Testis (tissue), 2 donors: ENCODE results near the gene RCOR3.
"Not testable (repeated sequence)": the region's sequence is repeated elsewhere in the genome, so short reads cannot be mapped to it uniquely, and the experiment has no call there.

ENCODE experiments used
- POLR2A ChIP-seq: fragments of 450-650 bp; IDR thresholded peaks from one replicate; pipeline ENCODE4 v1.6.1; 2017; ENCODE audit warnings: antibody characterized with exemption, mild to moderate bottlenecking, moderate library complexity
- TF ChIP-seq, protein P1 (sequence below), 3 experiments: fragments of 450-650 bp in 2 of 3; fragments of 200-600 bp in 1 of 3; sonication (generic) in 1 of 3; IDR thresholded peaks; one replicate each; pipeline ENCODE4 v1.5.1; 2016 to 2019; ENCODE audit warnings: antibody characterized with exemption in 3 of 3, mild to moderate bottlenecking in 2 of 3, moderate library complexity in 1 of 3

DNA sequence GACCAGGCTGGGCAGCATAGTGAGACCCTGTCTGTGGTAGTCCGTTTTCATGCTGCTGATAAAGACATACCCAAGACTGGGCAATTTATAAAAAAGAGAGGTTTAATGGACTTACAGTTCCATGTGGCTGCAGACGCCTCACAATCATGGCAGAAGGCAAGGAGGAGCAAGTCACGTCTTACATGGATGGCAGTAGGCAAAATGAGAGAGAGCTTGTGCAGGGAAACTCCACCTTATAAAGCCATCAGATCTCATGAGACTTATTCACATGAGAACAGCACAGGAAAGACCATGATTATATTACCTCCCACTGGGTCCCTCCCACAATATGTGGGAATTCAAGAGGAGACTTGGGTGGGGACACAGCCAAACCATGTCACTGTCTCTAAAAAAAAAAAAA, 92.9 kb downstream of the RCOR3 start:
- TF ChIP-seq, protein P1, sequence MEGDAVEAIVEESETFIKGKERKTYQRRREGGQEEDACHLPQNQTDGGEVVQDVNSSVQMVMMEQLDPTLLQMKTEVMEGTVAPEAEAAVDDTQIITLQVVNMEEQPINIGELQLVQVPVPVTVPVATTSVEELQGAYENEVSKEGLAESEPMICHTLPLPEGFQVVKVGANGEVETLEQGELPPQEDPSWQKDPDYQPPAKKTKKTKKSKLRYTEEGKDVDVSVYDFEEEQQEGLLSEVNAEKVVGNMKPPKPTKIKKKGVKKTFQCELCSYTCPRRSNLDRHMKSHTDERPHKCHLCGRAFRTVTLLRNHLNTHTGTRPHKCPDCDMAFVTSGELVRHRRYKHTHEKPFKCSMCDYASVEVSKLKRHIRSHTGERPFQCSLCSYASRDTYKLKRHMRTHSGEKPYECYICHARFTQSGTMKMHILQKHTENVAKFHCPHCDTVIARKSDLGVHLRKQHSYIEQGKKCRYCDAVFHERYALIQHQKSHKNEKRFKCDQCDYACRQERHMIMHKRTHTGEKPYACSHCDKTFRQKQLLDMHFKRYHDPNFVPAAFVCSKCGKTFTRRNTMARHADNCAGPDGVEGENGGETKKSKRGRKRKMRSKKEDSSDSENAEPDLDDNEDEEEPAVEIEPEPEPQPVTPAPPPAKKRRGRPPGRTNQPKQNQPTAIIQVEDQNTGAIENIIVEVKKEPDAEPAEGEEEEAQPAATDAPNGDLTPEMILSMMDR (IDR thresholded peaks at IDR 0.05) = not testable (repeated sequence)
- not testable (repeated sequence) for TF ChIP-seq POLR2A
